ENCODE measurements around the gene SLC6A2. TPM values are rescaled to one million over a fixed set of nuclear protein-coding genes. Genes with fewer than 3 reads are reported as not detected.

SLC6A2 gene
- total RNA-seq, 3 donors from 2014 or later: 0.15 to 0.66 (median 0.64) TPM

DNA sequence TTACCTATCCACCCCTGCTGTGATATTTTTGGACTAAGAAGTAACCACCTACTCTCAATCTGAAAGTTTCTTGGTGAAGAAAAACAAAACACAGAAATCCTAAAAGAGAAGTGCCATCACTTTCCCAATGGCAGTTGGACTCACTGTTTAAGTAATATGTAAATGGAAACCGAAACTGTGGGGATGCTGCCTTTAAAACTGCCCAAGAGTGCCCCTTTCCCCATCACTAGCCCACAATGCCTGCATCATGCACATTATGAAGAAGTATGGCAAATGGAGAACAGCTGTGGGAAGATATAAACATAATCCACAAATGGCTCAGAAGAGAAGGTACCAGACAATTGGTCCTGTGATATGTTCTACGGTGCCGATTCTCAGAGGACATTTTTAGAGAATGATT lies 33.5 kb upstream of the SLC6A2 start:
- no peak for TF ChIP-seq POLR2AphosphoS5 (IDR thresholded peaks at IDR 0.05)
- no peak for TF ChIP-seq CTCF (IDR thresholded peaks at IDR 0.05)
- no peak for TF ChIP-seq POLR2A (IDR thresholded peaks at IDR 0.05)
- intact Hi-C loops (cut with DNase I; ENCODE audit: low total_unique reads): no loop called here
- Histone ChIP-seq H3K27me3 (no peaks in the 10 kb centered on the region), H3K4me3 (no peak overlapping the region), H3K4me1 (no peaks in the 10 kb centered on the region), H3K9me3 (no peaks in the 10 kb centered on the region), H3K27ac (no peak overlapping the region), H3K36me3 (no peaks in the 10 kb centered on the region)
- DNase-seq (ENCODE audit: low spot score in 2 of 2): no peak

- Histone ChIP-seq H3K4me1 (no peaks in the 10 kb centered on the region), H3K9me3 (no peaks in the 10 kb centered on the region), H3K27ac (no peak overlapping the region), H3K4me3 (no peak overlapping the region), H3K36me3 (no peaks in the 10 kb centered on the region), H3K27me3 (no peaks in the 10 kb centered on the region)
- no peak for DNase-seq (ENCODE audit: low spot score in 2 of 2)
- intact Hi-C loops (cut with DNase I; ENCODE audit: low total_unique reads): no loop called here
- TF ChIP-seq POLR2A (IDR thresholded peaks at IDR 0.05): no peak
- no peak for TF ChIP-seq POLR2AphosphoS5 (IDR thresholded peaks at IDR 0.05)
- no peak for TF ChIP-seq CTCF (IDR thresholded peaks at IDR 0.05)
Measured at GRCh38 chr16:55622930-55623561, 32.7 kb upstream of the SLC6A2 start.

- no peaks in the 10 kb centered on the region for H3K9me3 ChIP-seq
- intact Hi-C loops (cut with DNase I; ENCODE audit: low total_unique reads): no loop called here
Measured at GRCh38 chr16:55623640-55624039, 32.1 kb upstream of the SLC6A2 start.

DNA sequence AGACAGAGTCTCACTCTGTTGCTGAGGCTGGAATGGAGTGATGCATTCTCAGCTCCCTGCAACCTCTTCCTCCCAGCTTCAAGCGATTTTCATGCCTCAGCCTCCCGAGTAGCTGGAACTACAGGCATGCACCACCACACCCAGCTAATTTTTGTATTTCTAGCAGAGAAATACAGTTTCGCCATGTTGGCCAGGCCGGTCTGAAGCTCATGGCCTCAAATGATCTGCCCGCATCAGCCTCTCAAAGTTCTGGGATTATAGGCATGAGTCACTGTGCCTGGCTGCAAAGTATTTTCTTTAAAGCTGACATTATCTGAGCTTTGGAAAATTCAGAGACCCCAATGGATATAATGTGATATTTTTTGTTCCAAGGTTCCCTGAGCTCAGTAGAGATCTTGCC lies 31.1 kb upstream of the SLC6A2 start:
- H3K4me1 ChIP-seq: no peaks in the 10 kb centered on the region
- H3K27me3 ChIP-seq: no peaks in the 10 kb centered on the region
- intact Hi-C loops (cut with DNase I; ENCODE audit: low total_unique reads): no loop called here
- TF ChIP-seq CTCF (IDR thresholded peaks at IDR 0.05) (no peak), POLR2A (IDR thresholded peaks at IDR 0.05) (no peak), POLR2AphosphoS5 (IDR thresholded peaks at IDR 0.05) (no peak)
- no peak overlapping the region for H3K27ac ChIP-seq
- H3K4me3 ChIP-seq: no peak overlapping the region
- no peak for DNase-seq (ENCODE audit: low spot score in 2 of 2)
- no peaks in the 10 kb centered on the region for H3K9me3 ChIP-seq
- H3K36me3 ChIP-seq: no peaks in the 10 kb centered on the region

More at GRCh38 chr16:55623640-55624039, 32.1 kb upstream of the SLC6A2 start:
- H3K36me3 ChIP-seq: no peaks in the 10 kb centered on the region
- no peak overlapping the region for H3K27ac ChIP-seq
- no peaks in the 10 kb centered on the region for H3K27me3 ChIP-seq
- no peak overlapping the region for H3K4me3 ChIP-seq
- no peak for DNase-seq (ENCODE audit: low spot score in 2 of 2)
- H3K4me1 ChIP-seq: no peaks in the 10 kb centered on the region
- no peak for TF ChIP-seq POLR2A (IDR thresholded peaks at IDR 0.05)
- TF ChIP-seq POLR2AphosphoS5 (IDR thresholded peaks at IDR 0.05): no peak
- no peak for TF ChIP-seq CTCF (IDR thresholded peaks at IDR 0.05)

- intact Hi-C loops (cut with DNase I; ENCODE audit: low total_unique reads): no loop called here
Measured at GRCh38 chr16:55625843-55626242, 29.9 kb upstream of the SLC6A2 start.

More at GRCh38 chr16:55625843-55626242, 29.9 kb upstream of the SLC6A2 start:
- H3K36me3 ChIP-seq: no peaks in the 10 kb centered on the region
- no peak overlapping the region for H3K27ac ChIP-seq
- H3K27me3 ChIP-seq: no peaks in the 10 kb centered on the region
- DNase-seq (ENCODE audit: low spot score in 2 of 2): no peak
- no peak overlapping the region for H3K4me3 ChIP-seq
- H3K9me3 ChIP-seq: no peaks in the 10 kb centered on the region
- TF ChIP-seq POLR2A (IDR thresholded peaks at IDR 0.05) (no peak), CTCF (IDR thresholded peaks at IDR 0.05) (no peak), POLR2AphosphoS5 (IDR thresholded peaks at IDR 0.05) (no peak)
- H3K4me1 ChIP-seq: no peaks in the 10 kb centered on the region
